CD4-positive, alpha-beta T cell treated with Interleukin-6 for 4 hours (primary cell): ENCODE measurements around the gene LRRC55.
"Not testable (repeated sequence)": the region's sequence is repeated elsewhere in the genome, so short reads cannot be mapped to it uniquely, and the experiment has no call there.

Experiments
- DNase-seq: peaks from one replicate; pipeline ENCODE4 v3.0.0-alpha.2; 2020; ENCODE audit warnings: mixed read lengths

Gene LRRC55

DNA sequence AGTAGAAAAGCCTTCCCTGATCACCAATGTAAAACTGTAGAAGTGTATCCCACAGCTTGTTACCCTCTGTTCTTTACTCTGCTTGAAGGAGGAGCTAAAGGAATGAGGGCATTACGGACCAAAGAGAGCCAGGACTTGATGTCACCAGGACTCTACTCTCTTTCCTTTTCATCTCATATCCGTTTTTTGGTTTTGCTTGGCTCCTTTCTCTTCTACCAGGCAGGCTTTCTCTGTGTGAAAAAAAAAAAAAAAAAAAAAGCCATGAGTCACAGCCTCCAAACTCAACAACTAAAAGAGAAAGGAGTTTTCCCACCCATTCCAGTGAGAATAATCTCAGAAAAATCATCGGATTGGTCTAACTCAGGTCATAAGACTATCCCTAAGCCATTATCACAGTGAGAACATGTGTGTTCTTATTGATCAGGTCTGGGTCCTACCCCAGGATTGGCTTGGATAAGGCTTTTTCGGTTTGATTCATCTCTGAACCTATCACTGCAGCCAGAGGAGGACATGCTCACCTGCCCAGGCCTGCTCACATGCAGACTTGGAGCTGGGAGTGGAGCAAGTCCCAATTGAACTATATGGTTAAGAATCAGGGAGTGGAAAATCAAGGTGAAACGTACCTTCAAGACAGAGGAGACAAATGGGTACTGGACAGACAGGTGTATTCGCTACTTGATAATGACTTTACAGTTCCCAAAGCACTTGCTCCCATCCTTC, 19.4 kb upstream of the LRRC55 start:
- no peak for DNase-seq

DNA sequence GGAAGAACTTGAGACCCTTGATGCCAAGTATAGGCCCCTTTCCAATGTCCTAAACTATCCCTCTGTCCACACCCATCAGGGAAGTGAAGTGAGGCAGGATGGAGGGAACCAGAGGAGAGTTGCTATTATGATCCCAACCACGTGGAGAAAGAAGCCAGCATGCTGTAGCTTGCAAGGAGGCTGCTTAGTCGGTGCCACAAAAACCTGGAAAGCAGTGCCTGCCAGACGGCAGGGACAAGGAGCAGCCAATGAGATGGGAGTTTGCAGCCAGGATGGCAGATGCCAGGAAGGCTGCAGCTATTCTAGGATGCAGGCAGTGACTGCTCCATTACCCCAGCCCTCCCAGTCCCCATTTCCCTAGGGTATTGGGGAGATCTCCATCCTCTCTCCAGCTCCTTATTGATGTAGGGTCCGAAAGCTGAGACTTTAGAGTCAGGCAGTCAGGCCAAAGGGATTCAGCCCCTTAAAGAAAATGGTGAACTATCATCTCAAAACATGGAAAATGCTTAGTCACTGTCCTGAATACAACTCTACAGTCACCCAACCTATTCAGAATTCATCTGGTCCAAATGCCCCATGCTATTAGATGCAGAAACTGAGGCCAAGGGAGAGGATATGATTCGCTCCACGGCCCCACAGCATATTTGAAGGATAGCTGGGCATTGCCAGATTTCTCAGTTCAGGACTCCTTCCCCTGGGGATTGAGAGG, 18.4 kb upstream of the LRRC55 start:
- no peak for DNase-seq

DNA sequence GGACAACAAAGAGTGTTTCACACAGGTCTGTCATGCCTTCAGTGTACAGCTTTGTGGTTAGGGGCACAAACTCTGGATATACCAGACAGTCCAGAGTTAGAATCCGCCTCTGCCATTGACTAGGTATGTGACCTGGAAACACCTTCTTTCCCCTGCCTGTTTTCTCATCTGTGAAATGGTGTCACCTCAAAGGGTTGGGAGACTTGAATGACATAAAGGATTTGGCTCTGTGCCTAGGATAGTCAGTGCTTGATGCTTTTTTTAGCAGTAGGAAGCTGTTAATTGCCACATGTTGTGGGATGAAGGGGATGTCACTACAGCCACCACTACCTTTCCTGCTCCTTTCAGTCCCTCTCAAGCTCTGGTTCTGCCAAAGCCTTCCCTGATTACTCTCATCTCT, 17.4 kb upstream of the LRRC55 start:
- DNase-seq = no peak

DNA sequence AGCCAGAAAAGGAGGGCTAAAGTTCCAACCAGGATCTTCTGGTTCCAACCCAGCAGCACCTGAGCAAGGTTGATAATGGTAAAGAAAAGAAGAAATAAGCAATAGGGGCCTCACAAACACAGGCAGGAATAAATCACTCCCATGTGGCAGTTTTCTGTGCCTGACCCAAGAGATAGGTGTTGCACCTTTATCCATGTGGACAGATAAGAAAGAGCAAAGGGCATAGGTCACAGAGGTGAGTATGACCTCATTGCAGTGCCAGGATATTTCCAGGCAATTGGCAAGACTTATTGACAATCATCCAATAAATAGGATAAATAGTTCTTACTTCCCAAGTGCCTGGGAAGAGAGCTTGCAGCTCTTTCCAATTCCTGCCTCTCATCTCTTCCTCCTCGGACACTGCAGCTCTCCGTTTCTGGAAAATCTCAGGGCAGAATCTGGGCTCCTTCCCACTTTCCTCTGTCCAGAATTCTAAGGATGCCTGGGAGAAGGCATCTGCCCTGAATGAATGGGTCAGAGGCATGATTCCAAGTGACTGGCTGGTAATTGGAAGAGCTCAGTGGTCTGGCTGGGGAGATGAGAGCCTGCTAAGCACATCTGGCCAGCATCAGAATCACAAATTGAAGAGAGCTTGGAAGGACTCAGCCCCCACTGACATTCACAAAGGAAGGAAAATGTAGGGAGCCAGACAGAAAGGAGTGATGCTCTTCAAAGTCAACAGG, 14.5 kb upstream of the LRRC55 start:
- DNase-seq = no peak

DNA sequence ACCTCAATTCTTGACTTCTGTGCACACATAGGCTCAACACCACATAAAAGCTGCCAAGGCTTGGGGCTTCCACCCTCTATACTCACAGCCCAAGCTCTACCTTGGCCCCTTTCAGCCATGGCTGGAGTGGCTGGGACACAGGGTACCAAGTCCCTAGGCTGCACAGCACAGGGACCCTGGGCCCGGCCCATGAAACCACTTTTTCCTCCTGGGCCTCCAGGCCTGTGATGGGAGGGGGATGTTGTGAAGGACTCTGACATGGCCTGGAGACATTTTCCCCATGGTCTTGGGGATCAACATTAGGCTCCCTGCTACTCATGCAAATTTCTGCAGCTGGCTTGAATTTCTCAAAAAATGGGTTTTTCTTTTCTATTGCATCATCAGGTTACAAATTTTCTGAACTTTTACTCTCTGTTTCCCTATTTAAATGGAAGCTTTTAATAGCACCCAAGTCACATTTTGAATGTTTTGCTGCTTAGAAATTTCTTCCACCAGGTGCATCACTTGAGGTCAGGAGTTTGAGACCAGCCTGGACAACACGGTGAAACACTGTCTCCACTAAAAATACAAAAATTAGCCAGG, 11.9 kb upstream of the LRRC55 start:
- not testable (repeated sequence) for DNase-seq

DNA sequence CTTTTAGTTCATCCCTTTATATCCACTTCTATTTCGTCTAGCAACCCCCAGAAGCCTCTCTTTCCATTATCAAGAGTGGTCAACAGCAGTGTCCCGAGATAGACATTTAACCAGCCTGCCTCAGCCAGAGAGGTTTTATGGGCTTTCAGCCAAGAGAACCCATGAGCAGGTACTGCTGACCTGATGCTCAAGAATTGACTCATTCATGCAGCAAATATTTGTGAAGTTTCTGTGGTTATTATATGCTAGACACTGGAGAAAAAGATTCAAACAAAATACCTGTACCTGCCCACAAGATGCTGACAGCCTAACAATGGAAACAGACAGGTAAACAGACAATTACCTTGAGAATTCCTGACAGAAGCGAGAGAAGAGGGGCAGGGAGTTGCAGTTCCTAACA, 9.7 kb upstream of the LRRC55 start:
- no peak for DNase-seq

DNA sequence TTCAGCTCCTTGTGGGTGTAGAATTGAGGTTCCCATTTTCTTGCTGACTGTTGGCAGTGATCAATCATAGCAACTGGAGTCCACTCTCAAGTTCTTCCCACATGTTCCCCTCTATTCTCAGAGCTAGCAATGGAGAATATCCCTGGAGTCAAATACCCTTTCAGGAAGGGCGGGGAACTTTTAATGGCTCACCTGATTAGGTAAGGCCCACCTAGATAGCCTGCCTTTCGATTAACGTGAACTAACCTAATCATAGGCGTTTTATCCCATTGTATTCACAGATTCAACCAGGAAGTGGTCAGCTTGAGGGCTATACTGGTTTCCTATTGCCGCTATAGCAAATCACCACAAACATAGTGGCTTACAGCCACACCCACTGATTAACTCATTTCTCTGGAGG, 7.1 kb upstream of the LRRC55 start:
- no peak for DNase-seq

DNA sequence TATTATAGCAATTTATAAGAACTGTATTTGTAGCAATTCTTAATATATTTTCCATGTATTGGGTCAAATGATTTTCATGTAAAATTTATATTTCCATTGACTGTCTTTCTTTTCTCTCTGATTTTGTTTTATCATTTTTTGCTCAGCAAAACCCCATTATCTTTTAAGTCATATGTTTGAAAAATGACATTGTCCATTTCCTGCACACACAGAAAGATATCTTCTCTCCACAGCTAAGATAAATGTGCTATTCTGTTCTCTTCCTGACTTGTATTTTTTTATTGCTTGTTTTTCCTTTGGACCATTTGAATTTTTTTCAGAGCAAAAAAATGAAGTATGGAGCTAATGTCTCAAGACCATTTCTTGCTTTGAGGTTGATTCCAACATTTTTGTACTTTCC, 6.3 kb upstream of the LRRC55 start:
- DNase-seq = no peak

DNA sequence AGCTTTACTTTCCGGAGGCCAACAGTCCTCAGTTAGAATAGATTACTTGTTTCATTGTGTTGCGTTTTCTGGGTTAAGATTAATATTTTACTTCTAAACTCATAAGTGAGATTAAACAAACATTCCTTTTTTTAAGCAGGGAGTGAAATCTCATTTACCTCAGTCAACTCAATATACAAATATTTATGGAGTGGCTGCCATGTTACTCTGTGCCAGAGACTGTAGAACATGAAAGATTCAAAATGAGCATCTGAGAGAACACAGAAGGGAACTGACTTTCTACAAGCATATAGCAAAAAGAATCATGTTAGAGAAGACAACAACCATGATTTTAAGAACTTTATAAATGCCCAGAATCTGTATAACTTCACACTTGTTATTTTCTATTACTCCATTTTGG, 3.4 kb upstream of the LRRC55 start:
- DNase-seq = no peak

DNA sequence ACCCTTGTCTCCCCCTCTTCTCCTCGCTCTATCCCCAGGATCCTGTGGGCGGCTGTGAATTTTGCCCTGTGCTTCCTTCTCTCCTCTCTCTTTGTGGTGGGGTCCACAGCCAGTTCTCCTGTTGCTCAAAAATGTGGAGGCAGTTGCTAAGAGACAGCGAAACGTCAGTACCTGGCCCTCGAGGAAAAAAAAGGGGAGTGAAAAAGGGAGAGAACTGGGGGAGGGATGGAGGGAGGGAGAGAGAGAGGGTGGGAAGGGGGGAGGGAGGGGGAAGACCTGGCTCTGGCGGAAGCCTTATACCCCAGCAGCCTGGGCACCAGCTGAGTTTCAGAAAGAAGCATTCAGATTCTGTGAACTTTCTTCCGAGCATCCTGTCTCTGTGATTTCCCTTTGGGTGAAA, 2.1 kb upstream of the LRRC55 start:
- no peak for DNase-seq

DNA sequence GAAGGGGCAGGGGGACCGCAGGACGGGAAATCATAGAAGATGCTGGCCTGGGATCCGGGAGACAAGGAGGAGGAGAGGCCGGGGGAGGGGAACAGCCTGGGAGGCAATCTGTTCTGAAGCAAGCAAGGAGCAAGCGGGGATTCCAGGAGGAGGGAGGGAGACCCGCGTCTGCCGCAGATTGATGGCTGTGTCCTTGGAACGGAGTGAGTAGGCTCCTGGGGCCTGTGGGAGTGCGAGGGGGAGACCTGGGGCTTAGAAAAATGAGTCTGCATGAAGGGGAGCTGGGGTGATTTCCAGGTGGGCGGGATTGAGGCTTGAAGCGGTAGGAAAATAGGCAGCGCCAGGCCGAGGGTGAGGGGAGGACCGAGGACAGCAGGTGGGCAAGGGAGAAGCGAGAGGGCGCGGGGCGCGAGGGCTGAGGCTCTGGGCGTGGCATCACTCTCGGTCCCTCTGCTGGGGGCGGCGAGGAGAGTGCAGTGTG, 1.6 kb upstream of the LRRC55 start:
- no peak for DNase-seq

DNA sequence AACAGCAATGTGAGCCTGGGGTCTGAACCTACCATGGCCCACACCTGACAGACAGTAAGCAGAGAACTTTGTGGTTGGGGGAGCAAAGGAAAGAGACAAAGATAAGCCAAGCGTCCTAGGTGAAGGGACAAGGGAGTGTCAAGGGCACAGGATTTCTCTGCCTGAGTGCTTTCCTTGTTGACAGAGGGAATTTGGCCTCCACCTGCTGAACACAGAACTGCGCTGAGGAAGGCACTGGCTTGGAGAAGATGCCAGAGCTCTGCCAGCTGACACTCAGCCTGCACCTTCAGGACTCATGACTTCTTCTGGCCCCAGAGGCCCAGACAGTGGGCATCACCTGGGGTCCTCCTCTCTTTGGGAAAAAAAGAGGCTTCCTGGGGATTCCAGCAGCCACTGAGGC, 789 bp upstream of the LRRC55 start:
- no peak for DNase-seq

DNA sequence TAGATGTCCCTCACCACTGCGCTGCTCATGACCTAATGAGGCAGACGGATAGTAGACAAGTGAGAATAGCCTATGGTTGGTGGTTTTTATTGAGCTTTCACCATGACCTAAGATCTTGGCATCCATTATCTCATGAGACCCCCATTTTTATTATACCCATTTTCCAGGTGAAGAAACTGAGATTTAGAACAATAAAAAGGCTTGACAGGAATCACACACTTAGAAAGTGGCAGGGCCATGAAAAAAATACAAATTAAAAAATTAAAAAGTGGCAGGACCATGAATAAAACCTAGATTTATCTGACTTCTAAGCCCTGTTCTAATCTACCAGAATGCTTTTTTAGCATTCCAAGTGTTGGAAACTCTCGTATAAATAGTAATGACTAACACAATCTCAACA, 1.1 kb downstream of the LRRC55 start:
- DNase-seq = no peak

DNA sequence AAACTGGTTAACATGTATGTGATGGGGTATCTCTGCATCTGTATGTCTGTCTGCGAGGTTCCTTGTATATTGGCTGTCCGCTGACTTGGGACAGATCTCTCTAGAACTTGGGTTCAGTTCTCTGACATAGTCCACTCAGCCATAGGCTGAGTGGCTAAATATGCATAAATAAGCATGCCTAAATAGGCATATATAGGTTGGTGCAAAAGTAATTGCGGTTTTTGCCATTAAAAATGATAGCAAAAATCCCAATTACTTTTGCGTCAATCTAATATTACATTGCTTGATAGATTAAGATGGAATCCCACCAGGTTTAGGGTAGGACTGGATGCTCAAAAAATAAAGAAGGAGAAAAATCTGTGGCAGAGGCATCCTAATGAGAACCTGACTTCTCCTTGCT, 8.8 kb downstream of the LRRC55 start:
- DNase-seq = no peak

DNA sequence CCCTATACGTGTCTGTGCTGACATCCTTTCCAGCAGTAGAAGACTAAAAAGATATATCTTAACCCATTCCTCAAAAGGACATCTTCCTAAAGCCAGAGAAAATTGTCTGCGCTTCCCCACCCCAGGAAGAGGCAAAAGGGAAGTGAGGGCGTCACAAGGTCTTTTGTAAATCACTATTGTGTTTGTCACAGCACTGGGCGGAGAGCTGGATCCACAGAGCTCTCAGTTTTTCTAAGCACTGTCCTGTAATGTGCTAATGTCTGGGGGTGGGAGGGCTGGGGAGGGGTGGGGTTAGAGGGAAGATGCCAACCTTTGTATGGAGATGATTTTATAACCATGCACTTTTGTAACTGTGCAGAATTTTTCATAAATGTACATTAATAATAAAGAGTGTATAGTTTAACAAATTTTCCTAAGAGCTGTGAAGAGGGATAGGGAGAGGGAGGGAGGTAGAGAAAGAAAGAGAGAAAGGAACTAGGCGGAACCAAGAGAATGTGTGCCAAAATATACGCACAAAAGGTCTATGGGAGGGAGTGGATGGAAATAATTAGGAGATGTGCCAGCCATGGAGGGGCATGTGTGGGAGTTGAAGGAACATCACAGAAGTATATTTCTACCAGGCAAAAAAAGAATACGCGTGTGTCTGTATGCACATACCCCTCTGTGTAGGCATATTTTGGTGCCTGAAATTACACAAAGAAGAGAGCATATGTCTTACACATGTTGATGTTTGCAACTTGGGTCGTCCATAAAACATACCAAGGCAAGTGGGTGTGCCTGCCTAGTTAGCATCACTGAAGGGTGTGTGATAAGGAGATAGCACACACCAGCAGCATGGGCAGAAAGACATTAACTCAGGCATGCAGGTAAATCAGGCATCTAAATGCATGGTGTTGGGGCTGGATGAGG, 9.8 kb downstream of the LRRC55 start:
- no peak for DNase-seq

DNA sequence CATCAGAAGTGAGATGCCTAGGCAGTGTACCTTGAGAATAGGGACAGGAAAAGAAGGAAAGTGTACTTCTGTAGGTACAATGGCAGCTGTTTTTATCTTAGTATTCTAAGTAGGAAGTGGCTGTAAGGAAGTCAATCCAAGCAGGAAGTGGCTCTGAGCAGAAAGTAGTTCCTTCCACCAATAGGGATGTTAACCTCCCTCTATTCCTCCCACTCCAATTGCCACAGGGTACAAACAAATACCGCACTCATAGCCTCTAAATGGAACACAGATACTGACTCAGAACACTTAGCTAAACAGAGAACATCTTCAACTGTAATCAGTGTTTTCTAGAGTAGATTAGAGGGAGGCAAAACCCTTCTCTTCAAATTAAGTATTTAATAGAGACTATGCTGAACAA, 10.6 kb downstream of the LRRC55 start:
- no peak for DNase-seq

DNA sequence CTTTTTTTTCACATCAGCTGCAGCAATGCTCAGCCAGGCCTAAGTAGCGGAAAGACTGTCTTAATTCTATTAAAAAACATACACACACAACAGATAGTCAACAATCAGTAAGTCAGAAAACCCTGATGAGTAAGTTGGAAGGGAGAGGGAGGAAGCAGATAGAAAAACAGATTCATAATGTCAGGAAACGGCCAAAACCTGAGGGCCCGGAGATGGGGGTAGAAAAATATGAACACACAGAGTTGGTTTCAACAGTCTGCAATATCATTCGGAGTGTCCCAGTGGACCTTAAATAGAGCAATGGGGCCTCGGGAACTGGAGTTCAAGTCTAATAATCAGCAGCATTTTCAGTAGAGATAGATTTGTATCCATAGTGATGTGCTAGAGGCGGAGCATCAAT, 14.8 kb downstream of the LRRC55 start:
- DNase-seq = no peak

DNA sequence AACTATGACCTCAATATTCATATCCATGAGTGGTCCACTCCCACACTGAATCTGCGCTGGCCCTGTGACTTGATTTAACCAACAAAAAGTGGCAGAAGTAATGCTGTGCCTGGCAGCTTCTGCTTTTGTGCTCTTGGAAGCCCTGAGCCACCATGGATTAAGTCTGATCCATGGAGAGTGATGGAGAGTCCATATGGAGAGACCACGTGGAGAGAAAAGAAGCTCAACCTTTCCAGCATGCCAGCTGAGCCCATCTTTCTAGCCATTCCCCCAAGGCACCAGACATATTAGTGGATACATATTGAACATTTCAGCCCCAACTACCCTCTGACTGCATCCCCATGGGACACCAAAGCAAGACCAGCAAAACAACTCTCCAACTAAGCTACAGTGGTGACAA, 16.0 kb downstream of the LRRC55 start:
- no peak for DNase-seq

DNA sequence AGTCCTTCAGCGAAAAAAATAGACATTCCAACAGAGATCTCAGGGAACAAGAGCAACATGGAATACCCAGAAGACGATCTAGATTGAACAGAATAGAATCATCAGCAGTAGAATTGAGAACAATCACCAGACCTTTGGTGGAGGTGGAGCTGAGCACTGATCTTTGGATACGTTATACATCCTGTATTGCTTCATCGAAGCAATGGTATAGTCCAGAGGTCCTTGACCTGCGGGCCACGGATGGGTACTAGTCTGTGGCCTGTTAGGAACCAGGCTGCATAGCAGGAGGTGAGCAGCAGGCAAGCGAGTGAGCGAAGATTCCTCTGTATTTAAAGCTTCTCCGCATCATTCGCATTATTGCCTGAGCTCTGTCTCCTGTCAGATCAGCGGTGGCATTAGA, 17.6 kb downstream of the LRRC55 start:
- no peak for DNase-seq

DNA sequence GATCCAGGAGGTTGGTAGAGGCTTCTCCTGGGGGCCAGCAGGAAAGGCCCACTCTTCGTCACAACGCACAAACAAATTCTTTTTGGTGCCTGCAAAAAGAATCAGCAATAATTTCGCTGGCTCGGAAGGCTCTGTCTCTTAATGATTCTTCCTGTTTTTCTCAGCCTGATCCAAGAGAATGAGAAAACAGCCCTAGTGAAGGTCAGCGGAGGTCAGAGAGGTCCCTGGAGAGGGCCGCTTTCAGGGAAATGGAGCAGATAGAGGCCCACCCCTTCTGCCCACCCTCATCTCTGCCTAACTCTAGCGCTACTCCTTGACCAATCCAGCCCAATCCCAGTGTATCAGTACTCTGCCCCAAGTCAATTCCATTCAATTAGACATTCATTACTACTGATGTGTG, 19.2 kb downstream of the LRRC55 start:
- DNase-seq = no peak

DNA sequence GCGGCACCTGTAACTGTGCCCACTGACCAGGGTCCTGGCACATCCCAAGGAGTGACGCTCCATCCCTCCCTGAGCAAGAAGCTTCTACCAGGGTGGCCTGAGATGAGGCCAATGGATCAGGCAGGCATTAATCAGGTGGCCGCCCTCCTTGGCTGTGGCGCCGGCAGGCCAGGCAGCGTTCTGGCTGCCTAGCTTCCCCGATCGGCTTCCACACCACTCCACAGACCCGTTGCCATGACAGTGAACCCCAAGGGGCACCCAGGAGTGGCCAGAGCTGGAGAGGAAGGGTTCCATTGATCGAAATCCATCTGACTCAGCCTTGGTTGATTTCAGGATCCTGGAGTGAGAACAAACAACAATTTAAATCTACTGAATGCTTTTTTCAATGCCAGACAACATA, 20.5 kb downstream of the LRRC55 start:
- no peak for DNase-seq

DNA sequence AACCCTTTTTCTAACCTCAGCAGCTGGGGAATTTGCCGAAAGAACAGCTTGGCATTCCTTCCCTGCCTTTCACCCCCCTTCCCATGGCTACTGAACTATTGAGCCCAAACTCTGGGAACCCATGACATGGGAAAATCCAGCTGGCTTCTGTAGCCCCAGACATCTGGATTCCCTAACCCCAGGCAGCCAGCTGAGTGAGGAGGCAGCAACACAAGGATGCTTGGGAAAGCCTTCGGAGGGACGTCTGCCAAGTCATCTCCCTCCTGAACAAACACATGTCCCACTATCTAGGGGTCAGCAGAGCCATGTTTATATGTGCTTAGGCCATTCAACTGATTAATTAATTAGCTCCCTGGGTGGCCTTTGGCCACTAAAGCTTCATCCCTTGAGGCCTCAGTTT, 21.6 kb downstream of the LRRC55 start:
- no peak for DNase-seq
